CD4-positive, alpha-beta T cell treated with Interleukin-1 beta for 1 hour (primary cell): ENCODE measurements around the gene DCAF6.

Experiments used
- DNase-seq, 2 donors: peaks; one replicate each; pipeline ENCODE4 v3.0.0-alpha.2; 2020 to 2022

Gene DCAF6

DNA sequence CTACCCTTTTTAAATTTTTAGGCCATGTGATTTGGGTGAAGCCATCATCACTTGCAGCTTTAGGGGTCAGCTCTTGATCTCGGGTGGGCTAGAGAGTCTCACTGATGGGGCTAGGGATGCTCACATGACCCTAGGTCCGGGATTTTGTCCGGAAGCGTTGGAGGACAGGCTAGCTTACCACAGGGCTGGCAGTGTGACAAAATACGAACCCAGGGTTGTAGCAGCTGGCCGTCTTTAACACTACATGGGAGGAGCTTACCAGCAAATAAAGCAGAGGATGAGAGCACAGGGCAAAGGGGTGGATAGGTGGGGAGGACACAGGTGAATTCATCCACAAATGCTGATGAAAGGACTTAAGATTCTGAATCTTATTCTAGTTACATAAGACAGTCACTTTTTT is 178.4 kb downstream of the DCAF6 start:
- DNase-seq, result no peak

GRCh38 chr1:168116327-168116799 is 179.9 kb downstream of the DCAF6 start:
- DNase-seq, result no peak

- DNase-seq, result no peak
Measured at GRCh38 chr1:168119750-168120149, 183.3 kb downstream of the DCAF6 start.

- no peak for DNase-seq
Measured at GRCh38 chr1:168121401-168122011, 185.0 kb downstream of the DCAF6 start.

- DNase-seq, result no peak
Measured at GRCh38 chr1:168125051-168125450, 188.6 kb downstream of the DCAF6 start.
